ENCODE data around the gene SULT1A4. TPM values are rescaled to one million over a fixed set of nuclear protein-coding genes. Genes with fewer than 3 reads are reported as not detected.
"Not testable (repeated sequence)": the region's sequence is repeated elsewhere in the genome, so short reads cannot be mapped to it uniquely, and the experiment has no call there.

The SULT1A4 gene
- 7.4 TPM for total RNA-seq
- 10 to 100 TPM in 2 of 8 donors, 1 to 10 TPM in 6; 4.0 to 13.1 (median 6.8) TPM for polyA plus RNA-seq (ENCODE audit: insufficient read depth in 1 of 8, insufficient read length in 8 of 8, low replicate concordance in 1 of 8)
- long read RNA-seq, donor 1, result 0 reads
- long read RNA-seq, donor 2, result 0 reads
- long read RNA-seq, donor 3, result 0 reads
- long read RNA-seq, donor 4, result 0 reads
- long read RNA-seq, donor 5, result 0 reads
- long read RNA-seq, donor 6, result 0 reads
- long read RNA-seq, donor 7, partial matches to known transcripts, result 0 of 1 reads
- long read RNA-seq, donor 7, other reads (novel, unspliced or antisense), result 0 of 1 reads
- long read RNA-seq, donor 8, result 0 reads
- long read RNA-seq, donor 9, result 0 reads
- long read RNA-seq, donor 10, result 0 reads
- long read RNA-seq, donor 11, partial matches to known transcripts, result 0 of 1 reads
- long read RNA-seq, donor 11, other reads (novel, unspliced or antisense), result 0 of 1 reads

DNA sequence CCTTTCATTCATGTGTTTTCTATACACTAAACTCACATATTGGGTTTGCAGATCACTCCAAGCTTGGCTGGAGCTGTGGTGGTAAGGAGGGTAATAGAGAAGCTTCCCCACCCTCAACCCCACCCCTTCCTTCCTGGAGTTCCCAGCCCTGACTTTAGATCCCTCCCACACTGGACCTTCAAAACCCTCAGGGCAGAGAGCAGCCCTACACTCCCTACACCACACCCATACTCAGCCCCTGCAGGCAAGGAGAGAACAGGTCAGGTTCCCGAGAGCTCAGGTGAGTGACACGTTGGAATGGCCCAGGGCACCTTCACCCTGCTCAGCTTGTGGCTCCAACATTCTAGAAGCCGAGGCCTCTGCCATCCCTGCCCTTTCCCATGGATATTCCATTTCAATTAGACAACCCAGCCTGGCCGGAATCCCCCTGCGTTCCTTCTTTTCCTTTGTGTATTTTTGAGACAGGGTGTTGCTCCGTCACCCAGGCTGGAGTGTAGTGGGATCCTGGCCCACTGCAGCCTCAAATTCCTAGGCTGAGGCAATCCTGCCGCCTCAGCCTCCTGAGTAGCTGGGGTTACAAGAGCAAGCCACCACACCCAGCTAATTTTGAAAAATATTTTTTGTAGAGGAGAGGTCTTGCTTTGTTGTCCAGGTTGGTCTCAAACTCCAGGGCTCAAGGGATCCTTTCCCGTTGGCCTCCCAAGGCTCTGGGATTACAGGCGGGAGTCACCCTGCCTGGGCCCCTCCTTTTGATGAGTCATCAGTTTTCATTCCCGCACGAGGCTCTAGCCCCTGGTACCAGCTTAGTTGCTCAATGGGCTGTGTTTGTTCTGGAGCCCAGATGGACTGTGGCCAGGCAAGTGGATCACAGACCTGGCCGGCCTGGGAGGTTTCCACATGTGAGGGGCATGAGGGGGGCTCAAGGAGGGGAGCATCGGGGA is at the start of gene SULT1A4:
TSS of gene SULT1A4 (plus strand) at position 208 of the 941 bp plus-strand sequence. CDS start 1,473 bp downstream, outside the sequence.
- not testable (repeated sequence) for H3K4me3 ChIP-seq (ENCODE audit: low read length); H3K27me3 ChIP-seq (ENCODE audit: control insufficient read depth, insufficient read depth, low read length); H3K27ac ChIP-seq (ENCODE audit: low read length); H3K4me1 ChIP-seq (ENCODE audit: control insufficient read depth, insufficient read depth, low read length); DNase-seq; H3K36me3 ChIP-seq (ENCODE audit: control insufficient read depth, insufficient read depth, low read length); H3K9me3 ChIP-seq (replicated peaks; ENCODE audit: control insufficient read depth, low read depth, low read length)
- no CpG with 5 or more reads among the region's 13 CpGs for WGBS (ENCODE audit: insufficient coverage)

- not testable (repeated sequence) for H3K27ac ChIP-seq (ENCODE audit: low read length); H3K4me1 ChIP-seq (ENCODE audit: control insufficient read depth, insufficient read depth, low read length); H3K27me3 ChIP-seq (ENCODE audit: control insufficient read depth, insufficient read depth, low read length); H3K4me3 ChIP-seq (ENCODE audit: low read length); H3K36me3 ChIP-seq (ENCODE audit: control insufficient read depth, insufficient read depth, low read length); DNase-seq; H3K9me3 ChIP-seq (replicated peaks; ENCODE audit: control insufficient read depth, low read depth, low read length)
- WGBS (ENCODE audit: insufficient coverage), result no CpG with 5 or more reads among the region's 2 CpGs
Observed at GRCh38 chr16:29423587-29423986, 36.1 kb upstream of the SULT1A4 start.

DNA sequence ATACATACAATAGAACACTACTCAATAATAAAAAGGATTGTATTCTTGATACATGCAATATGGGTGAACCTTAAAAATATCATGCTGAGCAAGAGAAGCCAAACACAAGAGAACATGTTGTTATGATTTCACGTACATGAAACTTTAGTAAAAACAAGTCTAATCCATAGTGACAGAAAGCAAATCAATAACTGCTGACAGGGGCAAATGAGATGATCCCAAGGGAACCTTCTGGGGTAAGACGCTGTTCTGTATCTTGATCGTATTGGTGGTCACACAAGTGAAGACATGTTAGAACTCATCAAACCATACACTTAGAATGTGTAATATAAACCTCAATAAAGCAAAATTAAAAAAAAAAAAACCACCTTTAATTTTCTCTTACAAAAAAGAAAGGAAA is 34.3 kb upstream of the SULT1A4 start:
- DNase-seq; H3K36me3 ChIP-seq (ENCODE audit: control insufficient read depth, insufficient read depth, low read length); H3K27me3 ChIP-seq (ENCODE audit: control insufficient read depth, insufficient read depth, low read length); H3K4me1 ChIP-seq (ENCODE audit: control insufficient read depth, insufficient read depth, low read length); H3K9me3 ChIP-seq (replicated peaks; ENCODE audit: control insufficient read depth, low read depth, low read length); H3K27ac ChIP-seq (ENCODE audit: low read length); H3K4me3 ChIP-seq (ENCODE audit: low read length): not testable (repeated sequence)
- no CpG with 5 or more reads among the region's 3 CpGs for WGBS (ENCODE audit: insufficient coverage)

DNA sequence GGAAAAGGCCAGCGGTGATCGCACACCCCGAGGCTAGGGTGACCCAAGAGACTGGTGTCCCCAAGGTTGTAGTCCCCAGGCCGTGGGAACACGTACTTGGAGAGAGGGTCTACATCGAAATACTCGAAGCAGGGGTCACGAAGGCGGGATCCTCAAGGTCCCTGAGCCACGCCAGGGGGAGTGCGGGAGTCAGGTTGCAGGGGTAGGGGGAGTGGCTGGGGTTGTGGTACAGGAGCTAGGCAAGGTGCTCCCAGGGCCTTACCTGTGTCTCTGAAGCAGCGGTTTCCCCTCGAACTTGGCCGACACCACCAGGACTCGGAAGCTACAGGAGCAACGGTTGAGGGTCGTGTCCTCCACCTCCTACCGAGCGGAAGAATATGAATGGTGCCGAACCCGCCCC is 6.0 kb upstream of the SULT1A4 start:
- WGBS (ENCODE audit: insufficient coverage), result no CpG with 5 or more reads among the region's 21 CpGs
- not testable (repeated sequence) for H3K27me3 ChIP-seq (ENCODE audit: control insufficient read depth, insufficient read depth, low read length); H3K36me3 ChIP-seq (ENCODE audit: control insufficient read depth, insufficient read depth, low read length)

DNA sequence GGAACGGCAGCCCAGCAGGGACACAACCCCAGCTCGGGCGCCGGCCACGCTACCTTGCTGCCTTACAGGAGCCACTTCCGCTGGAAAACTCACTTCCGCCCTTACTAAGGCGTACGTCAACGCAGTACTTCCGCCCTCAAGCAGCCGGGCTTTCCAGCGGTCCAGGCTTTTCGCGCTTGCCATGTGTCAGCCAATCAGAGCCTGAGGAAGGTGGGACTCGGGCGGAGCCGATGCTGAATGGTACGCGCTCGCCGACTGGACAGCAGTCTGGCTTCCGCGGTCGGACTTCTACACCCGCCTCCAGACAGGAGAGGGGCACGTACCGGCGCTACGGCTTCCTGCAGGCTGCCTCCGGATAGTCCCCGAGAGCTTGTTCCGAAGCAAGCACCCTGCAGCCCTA is 5.4 kb upstream of the SULT1A4 start, which contains the start of the genes BOLA2 and SLX1B:
TSS of gene BOLA2 (minus strand) at position 83 of the 400 bp plus-strand sequence. CDS start 98 bp downstream, outside the sequence.
TSS of gene SLX1B (plus strand) at position 265 of the 400 bp plus-strand sequence.
- not testable (repeated sequence) for H3K27me3 ChIP-seq (ENCODE audit: control insufficient read depth, insufficient read depth, low read length); H3K4me3 ChIP-seq (ENCODE audit: low read length); H3K36me3 ChIP-seq (ENCODE audit: control insufficient read depth, insufficient read depth, low read length); H3K9me3 ChIP-seq (replicated peaks; ENCODE audit: control insufficient read depth, low read depth, low read length); H3K4me1 ChIP-seq (ENCODE audit: control insufficient read depth, insufficient read depth, low read length); DNase-seq; H3K27ac ChIP-seq (ENCODE audit: low read length)
- WGBS (ENCODE audit: insufficient coverage), result no CpG with 5 or more reads among the region's 33 CpGs

More for the DNA sequence above, 6.0 kb upstream of the SULT1A4 start:
- DNase-seq; H3K27ac ChIP-seq (ENCODE audit: low read length); H3K4me1 ChIP-seq (ENCODE audit: control insufficient read depth, insufficient read depth, low read length); H3K9me3 ChIP-seq (replicated peaks; ENCODE audit: control insufficient read depth, low read depth, low read length); H3K4me3 ChIP-seq (ENCODE audit: low read length): not testable (repeated sequence)

DNA sequence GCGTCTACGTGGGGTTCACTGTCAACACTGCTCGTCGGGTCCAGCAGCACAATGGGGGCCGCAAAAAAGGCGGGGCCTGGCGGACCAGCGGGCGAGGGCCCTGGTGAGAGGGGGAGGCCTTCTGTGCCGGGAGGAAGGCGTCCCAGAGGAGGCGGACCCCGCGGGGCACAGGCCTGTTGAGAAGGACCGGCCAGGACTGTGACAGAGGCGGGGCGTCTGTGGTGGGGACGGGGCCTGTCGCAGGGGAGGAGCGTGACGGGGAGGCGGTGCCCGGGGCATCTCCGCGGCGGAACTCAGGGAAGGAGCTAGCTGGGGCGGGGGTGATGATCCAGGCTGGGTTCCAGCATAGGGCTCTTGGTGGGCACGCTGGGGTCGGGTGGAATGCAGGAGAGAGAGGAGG is 4.9 kb upstream of the SULT1A4 start:
- not testable (repeated sequence) for H3K27ac ChIP-seq (ENCODE audit: low read length); H3K36me3 ChIP-seq (ENCODE audit: control insufficient read depth, insufficient read depth, low read length); H3K4me3 ChIP-seq (ENCODE audit: low read length); H3K4me1 ChIP-seq (ENCODE audit: control insufficient read depth, insufficient read depth, low read length); H3K9me3 ChIP-seq (replicated peaks; ENCODE audit: control insufficient read depth, low read depth, low read length); DNase-seq; H3K27me3 ChIP-seq (ENCODE audit: control insufficient read depth, insufficient read depth, low read length)
- WGBS (ENCODE audit: insufficient coverage), result no CpG with 5 or more reads among the region's 29 CpGs

- not testable (repeated sequence) for H3K27ac ChIP-seq (ENCODE audit: low read length); H3K9me3 ChIP-seq (replicated peaks; ENCODE audit: control insufficient read depth, low read depth, low read length); H3K4me1 ChIP-seq (ENCODE audit: control insufficient read depth, insufficient read depth, low read length); H3K4me3 ChIP-seq (ENCODE audit: low read length); H3K27me3 ChIP-seq (ENCODE audit: control insufficient read depth, insufficient read depth, low read length); DNase-seq; H3K36me3 ChIP-seq (ENCODE audit: control insufficient read depth, insufficient read depth, low read length)
- no CpG with 5 or more reads among the region's 2 CpGs for WGBS (ENCODE audit: insufficient coverage)
Observed at GRCh38 chr16:29457660-29458059, 2.1 kb upstream of the SULT1A4 start.

DNA sequence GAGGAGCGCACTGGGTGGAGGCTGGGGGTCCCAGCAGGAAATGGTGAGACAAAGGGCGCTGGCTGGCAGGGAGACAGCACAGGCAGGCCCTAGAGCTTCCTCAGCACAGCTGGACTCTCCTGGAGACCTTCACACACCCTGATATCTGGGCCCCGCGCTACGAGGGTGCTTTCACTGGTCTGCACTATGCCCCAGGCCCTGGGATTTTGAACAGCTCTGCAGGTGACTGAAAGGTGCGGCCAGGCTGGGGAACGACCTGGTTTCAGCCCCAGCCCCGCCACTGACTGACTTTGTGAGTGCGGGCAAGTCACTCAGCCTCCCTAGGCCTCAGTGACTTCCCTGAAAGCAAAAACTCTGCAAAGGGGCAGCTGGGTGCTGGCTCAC is 926 bp downstream of the SULT1A4 start:
- H3K36me3 ChIP-seq (ENCODE audit: control insufficient read depth, insufficient read depth, low read length); H3K4me3 ChIP-seq (ENCODE audit: low read length); H3K4me1 ChIP-seq (ENCODE audit: control insufficient read depth, insufficient read depth, low read length); DNase-seq; H3K27ac ChIP-seq (ENCODE audit: low read length); H3K9me3 ChIP-seq (replicated peaks; ENCODE audit: control insufficient read depth, low read depth, low read length); H3K27me3 ChIP-seq (ENCODE audit: control insufficient read depth, insufficient read depth, low read length): not testable (repeated sequence)
- WGBS (ENCODE audit: insufficient coverage), result no CpG with 5 or more reads among the region's 9 CpGs

DNA sequence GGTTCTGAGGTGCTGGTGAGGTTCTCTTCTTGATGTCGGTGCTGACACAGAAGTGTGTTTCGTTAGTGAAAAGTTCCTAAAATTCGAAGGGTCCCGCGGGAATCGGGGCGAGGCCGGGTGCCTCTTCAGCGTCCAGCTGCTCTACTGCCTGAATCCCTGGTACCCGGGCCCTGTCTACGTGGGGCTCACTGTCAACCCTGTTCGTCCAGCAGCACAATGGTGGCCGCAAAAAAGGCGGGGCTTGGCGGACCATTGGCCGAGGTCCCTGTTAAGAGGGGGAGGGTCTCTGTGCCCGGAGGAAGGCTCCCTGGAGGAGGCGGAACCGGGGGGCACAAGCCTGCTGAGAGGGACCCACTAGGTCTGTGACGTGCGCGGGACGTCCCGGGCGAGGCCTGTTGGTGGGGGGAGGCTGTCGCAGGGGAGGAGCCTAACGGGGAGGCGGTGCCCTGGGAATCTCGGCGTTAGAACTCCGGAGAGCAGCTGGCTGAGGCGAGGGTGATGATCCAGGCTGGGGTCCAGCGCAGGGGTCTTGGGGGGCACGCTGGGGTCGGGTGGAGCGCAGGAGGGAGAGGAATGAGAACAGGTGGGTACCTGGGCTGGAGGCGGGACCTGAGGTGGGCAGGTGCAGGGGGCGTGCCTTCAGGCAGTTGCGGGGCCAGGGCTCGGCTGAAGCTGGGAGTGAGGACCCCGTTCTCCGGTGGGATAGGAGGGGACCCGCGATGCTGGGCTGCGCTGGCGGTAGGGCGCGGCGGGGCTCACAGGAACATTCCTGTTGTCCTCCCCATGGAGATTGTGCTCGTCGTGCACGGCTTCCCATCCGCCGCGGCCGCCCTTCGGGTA is 6.5 kb downstream of the SULT1A4 start:
- not testable (repeated sequence) for H3K4me1 ChIP-seq (ENCODE audit: control insufficient read depth, insufficient read depth, low read length); DNase-seq; H3K9me3 ChIP-seq (replicated peaks; ENCODE audit: control insufficient read depth, low read depth, low read length); H3K36me3 ChIP-seq (ENCODE audit: control insufficient read depth, insufficient read depth, low read length); H3K27me3 ChIP-seq (ENCODE audit: control insufficient read depth, insufficient read depth, low read length); H3K4me3 ChIP-seq (ENCODE audit: low read length); H3K27ac ChIP-seq (ENCODE audit: low read length)
- no CpG with 5 or more reads among the region's 57 CpGs for WGBS (ENCODE audit: insufficient coverage)

Measured in muscle of leg (tissue), 16 donors.